NCI-H2196 treated with DMSO at 0.1 percent for 48 hours (cell line): ENCODE results near the gene SMTNL2.
A peak's percentile ranks its signal among the peaks of the same experiment; 100 is the strongest.
"Not testable (repeated sequence)": the region's sequence is repeated elsewhere in the genome, so short reads cannot be mapped to it uniquely, and the experiment has no call there.

ENCODE experiments used
- DNase-seq: peaks from one replicate; lab custom pipeline; 2025; ENCODE audit not compliant: unreplicated experiment; lab: John Stamatoyannopoulos, UW

Gene SMTNL2

GRCh38 chr17:4631431-4631830 lies 47.1 kb downstream of the SMTNL2 start:
- no peak for DNase-seq

- no peak for DNase-seq
Observed at GRCh38 chr17:4631836-4632580, 47.7 kb downstream of the SMTNL2 start.

GRCh38 chr17:4632581-4632920 lies 48.2 kb downstream of the SMTNL2 start:
- no peak for DNase-seq

DNA sequence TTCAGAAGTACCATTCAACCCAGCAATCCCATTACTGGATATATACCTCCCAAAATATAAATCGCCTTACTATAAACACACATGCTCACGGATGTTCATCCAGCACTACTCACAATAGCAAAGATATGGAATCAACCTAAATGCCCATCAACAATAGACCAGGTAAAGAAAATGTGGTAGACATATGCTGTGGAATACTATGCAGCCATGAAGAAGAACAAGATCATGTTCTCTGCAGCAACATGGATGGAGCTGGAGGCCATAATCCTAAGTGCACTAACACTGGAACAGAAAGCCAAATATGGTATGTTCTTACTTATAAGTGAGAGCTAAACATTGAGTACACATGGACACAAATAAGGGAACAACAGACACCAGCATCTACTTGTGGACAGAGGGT lies 49.3 kb downstream of the SMTNL2 start:
- no peak for DNase-seq

DNA sequence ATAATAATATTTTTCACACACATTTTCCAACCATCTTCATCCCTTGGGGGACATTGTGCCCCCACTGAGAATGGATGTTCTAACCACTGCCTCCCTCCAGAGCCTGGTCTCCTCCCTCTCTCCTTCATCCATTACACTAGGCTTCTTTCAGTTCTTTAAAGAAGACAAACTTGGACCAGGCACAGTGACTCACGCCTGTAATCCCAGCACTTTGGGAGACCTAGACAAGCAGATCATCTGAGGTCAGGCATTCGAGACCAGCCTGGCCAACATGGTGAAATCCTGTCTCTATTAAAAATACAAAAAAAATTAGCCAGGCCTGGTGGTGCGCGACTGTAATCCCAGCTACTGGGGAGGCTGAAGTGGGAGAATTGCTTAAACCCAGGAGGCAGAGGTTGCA lies 50.6 kb downstream of the SMTNL2 start:
- no peak for DNase-seq

DNA sequence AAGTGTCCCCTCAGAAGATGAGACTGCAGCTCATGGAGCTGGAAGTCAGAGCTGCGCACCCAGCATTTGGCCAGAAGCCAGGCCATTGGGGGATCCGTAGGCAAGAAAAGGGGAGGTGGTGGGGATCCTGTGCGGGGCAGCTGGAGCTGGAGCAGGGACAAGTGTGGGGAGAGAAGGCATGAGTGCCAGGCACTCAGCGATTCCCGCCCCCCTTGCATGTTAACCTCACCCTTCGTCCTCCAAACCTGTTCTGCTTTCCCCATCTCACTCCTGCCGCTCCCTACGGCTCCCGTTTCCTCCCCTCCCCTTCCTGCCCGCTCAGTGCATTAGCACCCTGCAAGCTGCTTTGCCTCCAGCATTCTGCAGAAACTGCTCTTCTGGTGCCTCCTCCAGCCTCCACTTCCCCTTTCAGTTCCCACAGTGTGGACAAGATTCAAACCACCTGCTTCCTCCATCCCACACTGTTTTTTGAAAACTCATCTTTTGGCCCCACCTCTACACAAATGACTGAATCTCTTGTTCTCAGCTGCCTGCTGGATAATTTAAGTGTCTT lies 51.6 kb downstream of the SMTNL2 start:
- no peak for DNase-seq

- DNase-seq = no peak
Observed at GRCh38 chr17:4636474-4637100, 52.3 kb downstream of the SMTNL2 start.

GRCh38 chr17:4638766-4639165 lies 54.4 kb downstream of the SMTNL2 start:
- DNase-seq = not testable (repeated sequence)

GRCh38 chr17:4639301-4640059 lies 55.2 kb downstream of the SMTNL2 start:
- DNase-seq = not testable (repeated sequence)

- not testable (repeated sequence) for DNase-seq
Observed at GRCh38 chr17:4640569-4641188, 56.4 kb downstream of the SMTNL2 start.

DNA sequence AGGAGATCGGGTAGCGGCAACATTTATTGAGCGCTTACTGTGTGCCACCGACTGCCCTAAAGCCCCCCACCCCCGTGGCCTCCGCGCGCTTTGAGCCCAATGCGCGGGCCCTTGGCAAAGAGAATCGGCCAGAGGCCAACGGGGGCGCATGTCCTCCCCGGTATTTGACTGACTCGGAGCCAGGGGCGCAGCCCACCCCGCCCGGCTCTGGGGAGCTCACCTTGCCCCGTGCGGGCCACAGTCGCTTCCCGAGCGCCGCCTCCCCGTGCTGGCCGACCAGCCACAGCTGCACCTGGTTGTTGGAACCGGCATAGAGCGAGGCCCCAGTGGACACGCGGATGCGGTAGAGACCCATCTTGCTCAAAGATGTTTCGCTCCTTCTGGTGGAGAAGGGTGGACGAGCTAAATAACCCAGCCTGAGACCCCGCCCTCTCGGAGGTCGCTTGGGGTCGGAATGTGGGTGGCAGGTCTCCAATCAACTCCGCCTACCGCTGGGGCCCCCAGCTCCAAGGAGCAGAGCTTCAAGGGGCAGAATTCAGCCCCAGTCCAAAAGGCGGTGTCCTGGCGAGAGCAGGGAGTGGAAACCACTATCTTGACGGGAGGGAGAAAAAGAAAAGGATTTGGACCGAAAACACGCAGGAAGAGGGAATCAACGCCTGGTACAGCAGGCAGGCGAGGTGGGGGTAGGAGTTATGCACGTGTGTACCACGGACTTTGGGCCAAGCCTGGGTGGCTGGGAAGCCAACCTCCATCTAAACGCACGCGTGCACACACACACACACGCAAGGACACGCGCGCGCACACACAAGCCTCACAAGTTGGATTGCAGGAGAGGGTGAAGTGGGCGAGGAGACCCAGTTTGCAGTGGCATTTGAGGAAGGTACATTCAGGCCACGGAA lies 57.2 kb downstream of the SMTNL2 start, which contains the start of gene ALOX15:
ALOX15 (minus strand) TSS at position 382 of the 899 bp plus-strand sequence; CDS start at position 355, 27 bp downstream.
- DNase-seq = no peak

- no peak for DNase-seq
Observed at GRCh38 chr17:4642286-4642685, 58.0 kb downstream of the SMTNL2 start.

GRCh38 chr17:4643676-4644075 lies 59.3 kb downstream of the SMTNL2 start:
- peak; percentile 16 for DNase-seq

GRCh38 chr17:4645642-4646041 lies 61.3 kb downstream of the SMTNL2 start:
- no peak for DNase-seq

DNA sequence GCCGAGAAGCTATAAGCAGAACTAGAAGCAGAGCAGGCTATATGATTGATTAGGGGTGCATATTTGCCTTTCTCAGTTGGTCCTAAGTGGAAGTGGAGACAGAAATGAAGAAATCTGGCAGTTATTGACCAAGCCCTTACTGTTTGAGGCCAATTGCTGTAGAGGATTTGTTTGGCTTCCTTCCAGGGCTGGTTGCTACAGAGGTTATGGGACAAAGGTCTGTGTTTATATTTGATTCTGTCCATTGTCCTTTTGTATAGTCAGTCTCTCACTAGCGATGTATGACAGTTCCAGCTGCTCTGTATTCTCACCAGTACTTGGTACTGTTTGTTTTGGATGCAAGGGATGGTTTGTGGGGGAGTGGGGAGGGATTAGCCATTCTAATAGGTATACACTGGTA lies 64.4 kb downstream of the SMTNL2 start:
- peak; percentile 35 for DNase-seq

DNA sequence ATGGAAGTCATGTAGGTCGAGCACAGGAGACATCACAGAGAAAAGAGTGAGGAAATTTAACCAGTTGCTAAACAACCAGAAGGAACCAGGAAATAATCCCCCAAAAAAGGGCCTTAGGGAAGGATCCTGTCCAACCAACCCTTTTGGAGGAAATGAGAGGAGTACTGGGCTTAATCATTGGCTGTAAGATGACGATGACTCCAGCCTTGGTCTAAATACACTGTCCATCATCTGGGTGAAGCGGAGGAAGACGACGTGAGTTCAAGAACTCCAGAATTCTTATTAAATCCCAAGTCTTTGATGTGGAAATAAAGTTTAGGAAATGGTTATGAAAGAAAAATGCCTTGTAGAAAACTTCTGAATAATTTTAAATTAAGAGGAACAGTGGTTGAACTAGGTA lies 68.7 kb downstream of the SMTNL2 start:
- DNase-seq = no peak

DNA sequence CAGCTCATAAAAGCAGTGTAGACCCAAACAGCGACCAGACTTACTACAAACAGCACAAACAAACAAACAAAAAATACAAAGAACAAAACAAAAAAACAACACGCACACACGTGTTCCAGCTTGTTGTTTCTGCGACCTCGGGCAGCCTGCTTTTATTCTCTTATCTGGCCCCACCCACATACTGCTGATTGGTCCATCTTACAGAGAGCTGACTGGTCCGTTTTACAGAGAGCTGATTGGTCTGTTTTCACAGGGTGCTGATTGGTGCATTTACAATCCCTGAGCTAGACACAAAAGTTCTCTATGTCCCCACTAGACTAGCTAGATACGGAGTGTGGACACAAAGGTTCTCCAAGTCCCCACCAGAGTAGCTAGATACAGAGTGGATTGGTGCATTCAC lies 71.6 kb downstream of the SMTNL2 start:
- DNase-seq = not testable (repeated sequence)

DNA sequence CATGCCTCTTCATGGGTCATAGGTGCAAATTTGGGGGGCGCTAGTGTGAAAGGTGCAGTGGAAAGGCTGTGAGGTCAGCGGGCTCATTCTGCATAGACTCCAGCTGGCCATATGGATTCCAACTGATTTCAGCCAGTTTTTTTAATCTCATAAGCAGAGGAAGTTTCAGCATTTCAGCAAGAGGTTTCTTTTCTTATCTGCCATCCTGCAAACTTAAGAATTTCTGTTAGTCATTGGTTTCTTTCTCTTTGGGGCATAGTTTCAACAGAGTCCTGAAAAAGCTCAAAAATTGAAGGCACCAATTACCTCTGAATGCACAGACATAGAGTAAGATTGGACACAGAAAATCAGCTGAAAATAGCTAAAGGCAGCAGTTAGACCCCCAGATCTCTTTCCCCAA lies 73.3 kb downstream of the SMTNL2 start:
- no peak for DNase-seq
